Stimulated activated CD4-positive, alpha-beta T cell treated with anti-CD3 and anti-CD28 coated beads, Interleukin-4, amount 100 ng/mL, for 24 hours (primary cell): ENCODE measurements around the gene CCDC197.

Experiments
- DNase-seq: peaks from one replicate; pipeline ENCODE4 v3.0.0-alpha.2; 2020

The CCDC197 gene

DNA sequence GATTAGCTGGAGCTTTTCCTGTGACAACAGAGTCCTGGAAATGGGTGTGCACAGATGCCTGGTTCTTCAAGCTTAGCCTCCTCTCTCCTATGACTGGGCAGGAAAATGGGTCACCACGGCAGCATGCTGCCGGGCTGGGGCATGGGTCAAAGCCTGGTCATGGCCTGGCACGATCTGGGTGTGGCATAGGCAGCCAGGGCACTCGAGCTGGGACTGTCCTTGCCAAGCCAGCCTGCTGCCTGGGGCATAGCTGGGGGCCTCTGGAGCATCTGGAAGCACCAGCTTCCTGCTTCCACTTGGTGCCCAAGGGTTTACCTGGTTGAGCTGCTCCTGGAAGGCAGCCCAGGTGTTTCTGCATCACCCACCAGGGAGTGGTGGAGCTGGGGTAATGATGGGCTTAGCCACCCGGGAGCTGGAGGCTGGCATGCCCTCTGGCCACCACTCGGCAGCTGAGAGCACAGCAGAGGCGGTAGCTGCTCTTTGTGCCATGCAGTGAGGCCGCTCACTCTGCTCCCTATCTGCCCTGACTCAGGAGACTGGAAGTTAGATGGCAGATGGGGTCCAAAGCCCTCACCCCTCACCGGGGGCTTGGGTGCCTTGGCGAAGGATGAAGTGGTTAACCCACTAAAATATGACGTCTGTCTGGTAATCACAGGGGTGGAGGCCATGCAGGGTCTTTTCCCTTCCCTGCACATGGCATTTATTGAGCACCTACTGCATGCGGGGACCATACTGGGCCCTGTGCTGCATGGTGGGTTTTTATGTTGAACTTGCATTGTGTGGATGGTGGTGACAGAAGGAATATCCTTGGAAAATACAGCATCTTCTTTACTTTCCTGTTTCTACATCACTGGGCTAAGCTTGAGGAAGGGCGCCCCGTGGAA, 30.7 kb downstream of the CCDC197 start:
- DNase-seq = no peak

DNA sequence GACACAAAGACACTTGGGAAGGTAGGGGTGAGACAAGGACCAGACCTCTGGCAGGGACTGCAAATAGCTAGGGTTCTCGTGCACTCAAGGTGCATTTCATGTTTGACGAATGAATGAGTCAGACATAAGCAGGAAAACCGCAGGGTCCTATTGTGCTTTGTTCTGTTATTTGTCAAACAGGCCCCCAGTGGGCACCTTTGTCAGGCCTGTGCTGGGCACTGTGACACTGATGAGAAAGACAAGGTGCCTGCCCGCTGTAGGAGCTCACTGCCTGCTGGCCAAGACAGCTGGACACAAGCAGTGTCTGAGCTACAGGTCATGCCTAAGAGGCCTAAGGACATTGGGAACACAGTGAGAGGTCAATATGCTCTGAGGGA, 31.3 kb downstream of the CCDC197 start:
- peak; percentile 43 for DNase-seq

DNA sequence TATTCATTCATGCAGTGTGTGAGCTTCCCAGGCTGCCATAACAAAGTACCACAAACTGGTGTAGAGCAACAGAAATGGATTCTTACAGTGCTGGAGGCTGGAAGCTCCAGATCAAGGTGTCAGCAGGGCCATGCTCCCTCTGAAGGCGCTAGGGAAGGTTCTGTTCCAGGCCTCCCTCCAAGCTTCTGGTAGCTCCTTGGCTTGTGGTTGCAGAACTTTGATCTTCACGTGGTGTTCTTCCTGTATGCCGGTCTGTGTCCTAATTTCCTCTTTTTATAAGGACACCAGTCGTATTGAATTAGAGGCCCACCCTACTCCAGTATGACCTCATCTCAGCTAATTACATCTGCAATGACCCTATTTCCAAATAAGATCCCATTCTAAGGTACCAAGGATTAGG, 32.2 kb downstream of the CCDC197 start:
- DNase-seq = no peak

DNA sequence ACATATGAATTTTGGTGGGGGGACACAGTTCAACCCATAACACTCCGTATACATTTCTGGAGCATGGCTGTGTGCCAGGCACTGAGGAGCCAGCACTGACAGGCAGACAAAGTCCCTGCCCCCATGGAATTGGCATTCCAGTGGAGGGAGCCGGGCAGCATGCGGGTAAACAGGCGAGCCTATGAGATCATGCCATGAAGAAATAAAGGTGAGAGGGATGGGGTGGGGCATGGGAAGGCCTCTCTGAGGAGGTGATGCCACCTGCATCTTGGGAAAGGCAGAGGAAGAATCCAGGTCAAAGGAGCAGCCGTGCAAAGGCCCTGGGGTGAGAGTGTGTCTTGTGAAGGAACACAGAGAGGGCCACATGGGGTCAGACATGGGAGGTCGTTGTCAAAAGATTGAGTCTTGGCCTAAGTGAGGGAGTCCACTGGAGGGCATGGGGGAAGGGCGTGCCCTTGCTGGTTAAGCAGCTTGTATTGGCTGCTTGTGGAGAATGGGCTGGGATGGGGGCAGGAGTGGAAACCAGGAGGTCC, 32.6 kb downstream of the CCDC197 start:
- no peak for DNase-seq

DNA sequence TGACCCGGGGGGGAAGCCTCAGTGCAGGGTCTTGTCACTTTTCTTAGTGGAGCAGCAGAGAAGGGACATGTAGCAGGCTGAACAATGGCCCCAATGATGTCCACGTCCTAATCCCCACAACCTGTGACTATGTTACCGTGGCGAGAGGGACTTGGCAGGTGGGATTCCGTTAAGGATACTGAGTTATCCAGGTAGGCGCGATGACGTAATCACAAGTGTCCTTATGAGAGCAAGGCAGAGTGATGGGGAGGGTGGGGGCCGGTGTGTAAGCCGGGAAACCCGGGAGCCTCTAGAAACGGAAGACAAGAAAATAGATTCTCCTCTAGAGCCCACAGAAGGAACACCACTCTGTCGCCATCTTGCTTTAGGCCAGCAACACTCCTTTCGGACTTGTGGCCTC, 33.5 kb downstream of the CCDC197 start:
- no peak for DNase-seq

DNA sequence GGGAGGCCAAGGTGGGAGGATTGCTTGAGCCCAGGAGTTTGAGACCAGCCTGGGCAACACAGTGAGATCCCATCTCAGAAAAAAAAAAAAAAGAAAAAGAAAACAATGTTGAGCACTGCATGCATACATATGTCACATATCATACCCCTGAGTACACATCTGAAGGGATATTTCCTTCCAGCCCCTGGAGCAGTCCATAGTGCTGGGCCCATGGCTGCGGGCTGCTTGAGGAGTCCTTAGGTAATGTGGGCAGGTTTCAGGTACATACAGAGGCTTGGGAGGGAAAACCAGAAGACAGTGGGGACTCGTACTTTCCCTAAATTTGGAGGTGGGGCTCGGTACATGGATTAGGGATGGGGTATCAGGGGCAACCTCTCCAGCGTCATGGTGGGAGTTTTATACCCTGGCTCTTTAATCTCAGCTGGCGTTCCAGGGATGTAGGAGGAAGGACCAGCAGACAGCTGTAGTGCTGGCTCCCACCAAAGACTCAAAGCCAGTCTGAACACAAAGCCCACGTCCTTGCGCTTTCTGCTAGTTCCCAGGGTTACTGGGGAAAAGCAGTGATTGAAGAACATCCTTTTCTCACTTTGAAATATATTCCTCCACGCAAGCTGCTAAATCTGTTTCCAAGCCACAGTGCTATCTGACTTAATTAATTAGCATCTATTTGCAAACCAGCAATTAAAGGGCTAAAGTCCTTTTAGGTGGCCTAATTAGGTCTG, 34.2 kb downstream of the CCDC197 start:
- DNase-seq = no peak

DNA sequence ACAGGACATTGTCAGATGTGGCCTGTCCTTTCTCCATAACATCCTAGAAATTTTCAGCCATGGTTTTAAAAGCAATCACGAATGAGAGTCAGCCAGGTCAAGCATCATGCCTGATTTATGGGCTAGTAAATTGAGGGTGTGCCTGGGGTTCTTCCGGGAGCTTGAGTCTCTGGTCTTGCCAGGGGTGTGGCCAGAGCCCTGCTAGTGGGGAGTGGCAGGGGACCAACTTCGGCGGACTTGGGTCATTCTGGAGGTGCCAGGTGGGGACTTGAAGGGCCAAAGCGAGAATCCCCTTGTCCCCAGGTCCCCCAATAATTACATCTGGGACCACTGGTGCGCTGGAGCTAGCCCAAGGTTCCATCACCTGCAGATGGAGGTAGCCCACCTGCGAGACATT, 34.8 kb downstream of the CCDC197 start:
- no peak for DNase-seq

DNA sequence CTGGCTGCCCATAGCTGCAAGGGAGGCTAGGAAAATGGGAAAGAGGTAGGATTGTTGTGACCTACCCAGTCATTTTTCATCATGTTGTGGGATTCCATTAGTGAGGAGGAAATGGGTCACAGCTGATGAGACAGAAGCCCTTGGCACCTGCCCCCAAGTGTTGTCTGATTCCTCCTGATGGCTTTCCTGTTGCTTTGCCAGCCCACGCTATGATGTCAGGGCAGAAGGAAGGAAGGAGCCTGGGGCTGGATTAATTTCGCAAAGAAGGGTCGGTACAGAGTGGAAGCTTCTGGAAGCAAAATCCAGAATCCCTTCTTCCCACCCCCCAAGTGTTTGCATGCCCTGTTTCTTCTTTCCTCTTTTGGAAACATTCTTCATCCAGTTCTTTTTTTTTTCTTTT, 37.8 kb downstream of the CCDC197 start:
- no peak for DNase-seq

DNA sequence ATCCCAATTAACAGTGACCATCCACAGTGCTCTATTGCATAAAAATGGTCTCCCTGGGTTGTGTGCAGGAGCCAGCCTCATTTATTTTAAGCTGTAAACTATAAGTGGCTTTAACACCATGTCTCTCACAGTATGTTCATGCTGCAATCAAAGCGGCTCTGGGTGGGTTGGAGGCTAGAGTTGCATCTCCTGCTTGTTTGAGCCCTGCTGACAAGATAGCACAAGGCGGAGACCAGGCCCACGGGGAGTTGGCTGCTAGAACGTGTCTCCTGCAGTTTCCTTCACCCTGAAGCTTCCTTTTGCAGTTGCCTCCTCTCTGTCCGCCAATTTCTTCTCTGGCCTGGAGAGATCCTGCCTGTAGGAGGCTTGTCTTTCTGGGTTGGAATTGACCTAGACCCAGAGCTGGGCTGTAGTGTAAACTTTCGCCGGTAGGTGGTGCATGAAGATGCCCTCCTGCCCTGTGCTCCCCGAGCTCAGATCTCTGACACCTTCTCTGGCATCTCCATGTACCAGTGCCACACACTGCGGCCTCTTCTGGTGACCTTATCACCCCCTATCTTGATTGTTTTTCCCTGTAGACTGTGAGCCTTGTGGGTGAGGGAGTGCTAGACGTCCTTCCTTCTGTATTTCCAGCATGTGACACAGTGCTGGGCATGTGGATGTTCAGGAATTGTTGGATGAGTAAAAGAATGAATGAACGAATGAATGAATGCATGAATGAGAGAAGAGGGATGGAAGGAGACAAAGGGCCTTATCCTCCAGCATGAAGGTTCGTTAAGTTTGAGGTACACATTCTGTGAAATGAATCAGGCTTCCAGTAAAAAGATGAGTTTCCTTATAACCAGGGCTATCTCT, 39.4 kb downstream of the CCDC197 start:
- peak; percentile 77 for DNase-seq

DNA sequence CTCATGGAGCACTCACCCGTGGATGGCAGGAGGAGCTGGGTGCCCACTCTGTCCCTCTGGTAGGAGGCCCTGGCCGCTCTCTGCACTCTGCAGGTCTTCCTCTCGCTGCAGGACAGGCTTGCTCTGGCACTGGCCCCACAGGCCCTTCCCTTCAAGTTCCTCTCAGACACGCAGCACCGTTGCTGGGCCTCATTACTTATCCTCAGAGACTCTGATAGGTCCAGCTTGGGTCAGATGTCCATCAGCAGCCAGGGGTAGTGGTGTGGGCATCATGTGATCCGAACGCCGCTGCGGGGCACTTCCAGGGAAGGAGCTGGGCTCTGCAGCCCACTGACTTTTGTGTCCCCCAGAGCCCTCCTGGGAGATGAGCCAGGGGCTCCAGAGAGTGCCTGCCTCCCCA, 40.9 kb downstream of the CCDC197 start:
- no peak for DNase-seq

DNA sequence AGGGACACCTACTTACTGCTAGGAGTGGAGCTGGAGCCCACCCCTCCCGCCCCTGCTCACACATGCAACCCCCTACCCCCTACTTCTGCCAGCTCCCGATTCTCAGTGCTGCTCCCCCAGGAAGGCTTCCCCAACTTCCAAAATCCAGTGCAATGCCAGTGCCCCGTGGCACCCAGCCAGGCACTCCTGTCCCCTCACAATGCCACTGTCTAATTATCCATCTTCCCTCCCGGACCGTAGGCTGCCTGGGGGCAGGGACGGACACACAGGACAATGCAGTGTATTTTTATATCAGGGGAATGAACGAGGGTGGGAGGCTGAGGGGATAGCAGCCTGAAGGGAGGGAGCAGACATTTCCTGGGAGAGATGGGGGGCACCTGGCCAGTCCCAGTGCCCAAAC, 41.4 kb downstream of the CCDC197 start:
- DNase-seq = no peak

DNA sequence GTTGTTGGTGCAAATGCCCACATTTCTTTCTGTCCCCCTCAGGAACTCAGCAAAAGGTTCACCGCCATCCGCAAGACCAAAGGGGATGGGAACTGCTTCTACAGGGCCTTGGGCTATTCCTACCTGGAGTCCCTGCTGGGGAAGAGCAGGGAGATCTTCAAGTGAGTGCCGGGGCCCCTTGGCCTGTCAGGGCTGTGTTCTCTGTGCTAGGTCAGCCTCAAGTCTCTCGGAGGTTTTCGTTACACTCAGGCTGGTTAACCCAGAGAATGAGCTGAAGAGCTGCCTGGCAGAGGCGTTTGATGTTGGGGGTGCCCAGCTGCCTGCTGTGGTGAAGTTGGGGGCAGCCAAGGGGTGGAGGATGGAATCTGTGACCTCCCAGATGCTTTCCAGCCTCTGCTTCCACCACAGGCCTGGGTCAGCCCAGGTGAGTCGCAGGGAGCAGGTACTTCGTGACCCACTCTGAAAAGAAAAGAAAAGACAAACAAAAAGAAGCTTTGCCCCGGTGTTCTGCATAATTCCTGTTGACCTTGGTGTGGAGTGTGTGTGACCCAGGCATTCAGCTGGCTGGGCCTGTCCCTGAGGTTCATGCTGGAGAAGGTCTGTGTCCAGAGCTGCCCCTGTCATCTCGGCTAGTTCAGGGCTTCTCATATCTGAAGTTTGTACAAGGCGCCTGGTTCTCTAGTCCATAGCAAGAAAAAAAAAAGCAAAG, 42.0 kb downstream of the CCDC197 start:
- no peak for DNase-seq

DNA sequence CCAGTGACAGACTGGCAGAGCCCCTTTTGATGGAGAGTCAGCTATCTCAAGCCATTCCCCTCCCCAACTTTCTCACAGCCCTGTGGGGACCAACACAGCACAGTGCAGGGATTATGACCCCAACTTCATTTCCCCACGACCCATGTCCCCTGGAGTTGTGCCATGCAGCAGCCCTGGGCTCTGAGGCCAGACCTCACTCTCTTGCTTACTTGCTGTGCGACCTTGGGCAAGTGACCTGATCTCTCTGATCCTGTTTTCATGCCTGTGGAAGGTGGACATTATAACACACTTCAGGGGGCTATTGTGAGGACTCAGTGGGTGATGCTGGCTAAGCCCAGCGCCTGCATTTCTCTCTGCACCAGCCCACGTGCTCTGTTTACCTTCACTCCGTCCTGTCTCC, 43.1 kb downstream of the CCDC197 start:
- no peak for DNase-seq

DNA sequence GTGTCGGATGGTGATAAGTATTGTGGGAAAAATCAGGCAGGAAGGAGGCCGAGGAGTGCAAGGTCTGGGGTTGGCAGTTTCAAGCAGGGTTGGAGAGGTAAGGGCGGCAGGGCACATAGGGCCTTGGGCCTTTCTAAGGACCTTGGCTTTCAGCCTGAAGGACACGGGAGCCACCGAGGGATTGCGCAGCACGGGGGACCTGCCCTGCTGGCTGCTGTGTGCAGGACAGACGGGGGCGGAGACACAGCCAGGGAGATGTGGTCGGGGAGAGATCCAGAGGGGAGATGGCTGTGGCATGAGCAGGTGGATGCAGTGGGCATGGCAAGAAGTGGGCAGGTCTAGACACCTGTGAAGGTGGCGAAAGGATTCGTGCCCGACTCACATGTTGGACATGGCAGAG, 43.7 kb downstream of the CCDC197 start:
- no peak for DNase-seq

DNA sequence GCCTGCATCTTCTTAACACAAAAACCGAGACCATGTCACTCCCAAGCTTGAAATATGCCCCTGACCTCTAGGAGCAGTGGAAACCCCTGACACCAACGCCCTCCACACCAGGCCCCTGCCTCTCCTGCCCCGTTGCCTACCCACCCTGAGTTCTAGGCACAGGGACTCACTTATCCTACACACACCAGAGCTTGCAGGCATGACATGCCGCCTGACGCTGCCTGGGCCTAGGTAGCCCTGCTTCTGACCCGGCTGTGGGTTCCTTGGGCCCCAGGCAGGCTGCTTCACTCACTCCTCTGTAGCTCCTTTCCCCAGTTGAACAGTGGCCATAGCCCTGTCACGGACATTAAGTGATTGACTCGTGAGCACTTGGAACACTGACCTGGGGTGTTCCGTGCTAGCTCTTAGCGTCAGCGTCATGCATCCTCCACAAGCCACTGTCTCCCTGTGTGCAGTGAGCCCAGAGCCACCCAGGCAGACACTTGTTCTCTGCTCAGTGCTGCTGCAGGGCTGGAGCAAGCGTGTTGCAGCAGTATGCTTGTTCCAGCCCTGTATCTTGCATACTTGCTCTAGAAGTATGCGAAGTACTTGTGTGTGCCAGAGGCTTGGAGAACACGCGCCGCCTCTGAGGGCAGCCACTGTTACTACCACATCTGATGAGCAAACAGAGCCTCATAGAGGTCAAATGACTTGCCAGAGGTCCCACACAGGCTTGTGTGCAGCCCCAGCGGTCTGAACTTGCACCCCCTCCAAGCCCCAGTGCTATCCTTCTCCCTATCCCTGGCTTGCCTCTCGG, 44.6 kb downstream of the CCDC197 start:
- DNase-seq = no peak

DNA sequence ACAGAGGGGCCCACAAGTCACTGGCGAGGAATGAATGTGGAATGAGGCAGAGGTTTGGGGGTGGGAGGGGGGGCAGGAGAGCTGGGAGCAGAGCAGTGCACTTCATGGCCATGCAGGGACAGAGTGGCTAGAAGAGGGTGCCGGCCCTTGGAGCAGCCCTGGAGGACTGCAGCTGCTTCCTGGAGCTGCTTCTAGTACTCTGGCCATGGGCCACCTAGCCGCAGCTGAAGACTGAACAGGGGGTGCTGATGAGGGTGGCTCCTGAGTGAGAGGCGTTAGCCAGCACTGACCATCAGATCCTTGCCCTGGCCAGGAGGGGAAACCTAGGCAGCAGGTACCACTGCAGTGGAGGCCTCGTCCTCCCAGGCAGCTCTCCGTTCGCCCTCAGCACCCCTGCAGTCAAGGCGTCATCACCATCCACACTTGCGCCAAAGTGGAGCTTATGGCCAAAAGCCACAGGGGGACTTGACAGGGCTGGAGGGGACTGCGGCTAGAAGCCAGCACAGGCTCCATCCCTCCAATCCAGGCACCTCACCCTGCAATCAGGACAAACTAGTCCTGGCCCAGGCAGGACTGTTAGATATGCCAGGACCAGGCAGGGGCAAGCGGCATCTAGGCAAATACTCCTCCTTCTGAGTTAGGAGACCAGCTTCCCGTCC, 45.5 kb downstream of the CCDC197 start:
- DNase-seq = no peak

DNA sequence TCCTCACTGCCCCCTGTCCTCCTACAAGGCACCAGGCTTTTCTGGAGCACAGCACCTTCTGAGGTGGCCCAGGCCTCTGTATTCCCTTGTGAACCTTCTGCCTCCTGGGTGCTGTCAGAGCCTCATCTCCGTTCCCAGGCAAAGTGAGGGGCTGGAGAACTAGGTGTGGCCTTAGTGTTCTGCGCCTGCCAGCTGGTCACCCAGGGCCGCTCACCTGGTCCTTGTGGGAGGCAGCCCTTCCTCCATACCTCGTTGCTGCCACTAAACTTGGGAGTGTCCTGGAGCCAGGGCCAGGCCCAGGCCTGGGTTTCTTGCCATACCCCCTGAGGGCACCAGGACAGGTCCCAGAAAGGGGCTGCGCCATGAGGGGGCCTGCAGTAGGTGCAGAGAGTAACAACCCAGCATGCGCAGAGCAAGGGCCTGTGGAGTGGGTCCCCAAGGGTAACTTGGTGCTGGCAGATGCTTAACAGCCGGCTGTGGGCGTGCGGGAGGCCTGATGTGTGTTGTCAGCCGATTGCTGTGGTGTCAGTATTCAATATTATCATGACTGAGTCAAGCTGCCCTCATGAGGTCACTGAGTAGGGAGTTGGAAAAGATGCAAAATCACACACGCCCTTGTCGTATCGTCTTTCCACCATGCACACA, 46.1 kb downstream of the CCDC197 start:
- DNase-seq = no peak

DNA sequence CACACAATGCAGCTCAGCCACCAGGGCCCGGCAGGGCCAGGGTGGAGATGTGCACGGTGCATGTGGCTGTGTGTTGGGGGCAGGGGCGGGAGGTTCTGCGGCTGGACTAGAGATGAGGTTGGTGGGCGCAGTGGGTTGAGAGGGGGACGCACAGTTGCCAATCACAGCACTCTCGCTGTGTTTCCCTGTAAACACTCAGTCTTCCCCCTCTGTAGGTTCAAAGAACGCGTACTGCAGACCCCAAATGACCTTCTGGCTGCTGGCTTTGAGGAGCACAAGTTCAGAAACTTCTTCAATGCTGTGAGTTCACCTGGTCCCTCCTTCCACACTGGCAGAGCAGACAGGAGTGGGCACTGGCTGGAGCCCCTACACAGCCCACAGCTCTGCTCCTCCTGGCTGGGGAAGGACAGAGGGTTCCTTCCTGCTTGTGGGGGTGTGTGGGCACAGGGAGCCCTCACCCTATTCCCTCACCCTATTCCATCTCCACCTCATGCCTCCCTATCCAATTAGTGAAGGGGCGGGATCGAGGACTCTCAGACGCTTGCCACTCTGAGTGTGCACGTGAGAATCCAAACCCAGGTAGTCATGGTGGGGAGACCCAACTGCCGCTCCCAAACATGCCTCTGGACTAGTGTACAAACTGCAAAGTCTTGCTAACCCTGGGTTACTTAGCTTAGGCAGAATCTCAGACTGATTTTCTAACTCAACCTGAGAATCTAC, 46.8 kb downstream of the CCDC197 start:
- DNase-seq = no peak

DNA sequence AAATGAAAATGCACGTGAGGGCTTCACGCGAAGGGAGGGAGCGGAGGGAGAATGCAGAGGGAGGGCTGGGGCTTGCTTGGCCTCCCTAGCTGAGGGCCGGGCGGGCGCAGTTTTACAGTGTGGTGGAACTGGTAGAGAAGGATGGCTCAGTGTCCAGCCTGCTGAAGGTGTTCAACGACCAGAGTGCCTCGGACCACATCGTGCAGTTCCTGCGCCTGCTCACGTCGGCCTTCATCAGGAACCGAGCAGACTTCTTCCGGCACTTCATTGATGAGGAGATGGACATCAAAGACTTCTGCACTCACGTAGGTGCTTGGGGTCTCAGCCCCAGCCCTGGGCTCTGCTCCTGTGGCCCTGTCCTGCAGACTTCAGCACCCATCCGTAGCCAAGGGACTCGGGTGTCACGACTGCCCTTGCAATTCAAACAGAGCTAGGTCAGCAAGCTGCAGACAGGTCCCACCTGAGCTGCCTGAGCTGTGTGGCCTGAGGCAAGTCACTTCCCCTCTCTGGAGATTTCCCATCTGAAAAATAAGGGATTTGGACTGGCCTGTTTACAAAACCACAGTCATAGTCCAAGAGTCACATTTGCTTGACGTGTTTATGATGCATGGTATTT, 47.5 kb downstream of the CCDC197 start:
- DNase-seq = no peak
